OCI-LY7 (cell line): ENCODE data around the gene COX4I1.

Source experiments
- EZH2phosphoT487 ChIP-seq: fragments of 200-600 bp; sonication (generic); IDR thresholded peaks from 2 replicates; pipeline ENCODE4 v1.6.1; 2018; ENCODE audit warnings: low read depth, borderline replicate concordance, mild to moderate bottlenecking, mixed run types, antibody characterized with exemption, low read length, moderate library complexity, mixed read lengths
- TF ChIP-seq, protein P1 (sequence below): fragments of 200-600 bp; sonication (generic); conservative IDR thresholded peaks from 2 replicates; pipeline ENCODE4 v1.5.1; 2014; ENCODE audit warnings: mild to moderate bottlenecking, antibody characterized with exemption, low read length, moderate library complexity, mixed read lengths

DNA sequence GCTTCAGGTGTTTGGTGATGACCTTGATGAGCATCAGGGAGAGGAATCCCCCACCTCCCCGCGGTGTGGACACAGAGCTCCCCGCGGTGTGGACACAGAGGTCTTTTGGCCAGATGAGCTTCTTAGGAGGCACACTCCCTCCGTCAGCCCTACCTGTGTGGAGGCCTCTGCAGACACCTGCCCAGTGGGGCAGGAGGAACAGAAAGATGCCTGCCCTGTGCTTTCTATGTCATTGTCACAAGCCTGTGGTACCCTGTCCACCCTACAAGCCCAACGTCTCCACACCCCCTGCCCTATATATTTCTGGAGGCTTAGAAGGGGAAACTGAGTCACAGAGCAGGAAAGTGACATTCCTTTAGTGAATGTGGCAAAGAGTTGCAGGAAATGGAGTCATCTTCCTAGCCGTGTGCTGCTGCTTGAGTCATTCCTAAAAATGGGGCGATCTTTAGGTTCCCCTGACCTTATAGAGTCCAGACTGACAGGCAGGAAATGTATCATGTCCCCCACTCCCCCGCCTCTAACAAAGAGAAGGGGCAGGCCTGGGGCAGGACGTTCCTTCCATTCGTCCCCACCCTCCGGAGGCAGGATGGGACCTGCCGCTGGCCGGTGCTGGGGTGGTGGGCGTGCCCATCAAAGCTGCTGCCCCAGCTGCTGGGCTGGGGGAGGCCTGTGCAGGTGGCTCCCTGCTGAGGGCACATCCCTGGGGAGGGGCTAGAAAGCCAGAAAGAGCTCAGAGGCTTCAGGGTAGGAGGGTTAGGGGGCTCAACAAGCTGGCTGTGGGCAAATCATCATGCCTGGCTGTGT, 47.6 kb upstream of the COX4I1 start:
- TF ChIP-seq, protein P1, sequence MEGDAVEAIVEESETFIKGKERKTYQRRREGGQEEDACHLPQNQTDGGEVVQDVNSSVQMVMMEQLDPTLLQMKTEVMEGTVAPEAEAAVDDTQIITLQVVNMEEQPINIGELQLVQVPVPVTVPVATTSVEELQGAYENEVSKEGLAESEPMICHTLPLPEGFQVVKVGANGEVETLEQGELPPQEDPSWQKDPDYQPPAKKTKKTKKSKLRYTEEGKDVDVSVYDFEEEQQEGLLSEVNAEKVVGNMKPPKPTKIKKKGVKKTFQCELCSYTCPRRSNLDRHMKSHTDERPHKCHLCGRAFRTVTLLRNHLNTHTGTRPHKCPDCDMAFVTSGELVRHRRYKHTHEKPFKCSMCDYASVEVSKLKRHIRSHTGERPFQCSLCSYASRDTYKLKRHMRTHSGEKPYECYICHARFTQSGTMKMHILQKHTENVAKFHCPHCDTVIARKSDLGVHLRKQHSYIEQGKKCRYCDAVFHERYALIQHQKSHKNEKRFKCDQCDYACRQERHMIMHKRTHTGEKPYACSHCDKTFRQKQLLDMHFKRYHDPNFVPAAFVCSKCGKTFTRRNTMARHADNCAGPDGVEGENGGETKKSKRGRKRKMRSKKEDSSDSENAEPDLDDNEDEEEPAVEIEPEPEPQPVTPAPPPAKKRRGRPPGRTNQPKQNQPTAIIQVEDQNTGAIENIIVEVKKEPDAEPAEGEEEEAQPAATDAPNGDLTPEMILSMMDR = no peak
- TF ChIP-seq EZH2phosphoT487 = no peak
